H9 (cell line): ENCODE measurements around the gene TRIM24. TPM values are rescaled to one million over a fixed set of nuclear protein-coding genes. Genes with fewer than 3 reads are reported as not detected.

Experiments
- DNase-seq: peaks from one replicate; pipeline ENCODE4 v3.0.0-alpha.2; 2017
- H2AFZ ChIP-seq: one replicate; pipeline ENCODE4 v1.6.1; 2013; ENCODE audit warnings: mild to moderate bottlenecking, low read length, control low read depth, moderate library complexity
- H2AK5ac ChIP-seq: 2 replicates; pipeline ENCODE4 v1.6.1; 2013; ENCODE audit warnings: low read length, control low read depth, mixed read lengths; ENCODE audit not compliant: insufficient read length
- H2BK120ac ChIP-seq: one replicate; pipeline ENCODE4 v1.6.1; 2013; ENCODE audit warnings: low read depth, mild to moderate bottlenecking, low read length, control low read depth, inconsistent platforms; ENCODE audit not compliant: poor library complexity, severe bottlenecking
- H2BK12ac ChIP-seq: 2 replicates; pipeline ENCODE4 v1.6.1; 2013; ENCODE audit warnings: low read length, control low read depth, mixed read lengths, low read depth; ENCODE audit not compliant: insufficient read length
- H2BK15ac ChIP-seq: 2 replicates; pipeline ENCODE4 v1.6.1; 2013; ENCODE audit warnings: low read depth, low read length, control low read depth
- H2BK20ac ChIP-seq: one replicate; pipeline ENCODE4 v1.6.1; 2013; ENCODE audit warnings: low read depth, mild to moderate bottlenecking, low read length, control low read depth, inconsistent platforms; ENCODE audit not compliant: poor library complexity, severe bottlenecking
- H2BK5ac ChIP-seq: 2 replicates; pipeline ENCODE4 v1.6.1; 2013; ENCODE audit warnings: low read length, control low read depth, mixed read lengths; ENCODE audit not compliant: insufficient read length
- H3K14ac ChIP-seq: 2 replicates; pipeline ENCODE4 v1.6.1; 2013; ENCODE audit warnings: low read length, control low read depth; ENCODE audit not compliant: insufficient read depth
- H3K18ac ChIP-seq: 2 replicates; pipeline ENCODE4 v1.6.1; 2013; ENCODE audit warnings: low read depth, mild to moderate bottlenecking, mixed read lengths, low read length, control low read depth; ENCODE audit not compliant: insufficient read length
- H3K23ac ChIP-seq: 2 replicates; pipeline ENCODE4 v1.6.1; 2013; ENCODE audit warnings: low read length, control low read depth, mixed read lengths, low read depth; ENCODE audit not compliant: insufficient read length
- H3K23me2 ChIP-seq: 2 replicates; pipeline ENCODE4 v1.6.1; 2013; ENCODE audit warnings: low read depth, mild to moderate bottlenecking, mixed read lengths, low read length, control low read depth; ENCODE audit not compliant: insufficient read length, poor library complexity, severe bottlenecking
- H3K27ac ChIP-seq: 2 replicates; pipeline ENCODE4 v1.5.1; 2013; ENCODE audit warnings: low read length, control low read depth, mixed read lengths, low read depth; ENCODE audit not compliant: insufficient read length
- H3K27me3 ChIP-seq: 2 replicates; pipeline ENCODE4 v1.6.1; 2013; ENCODE audit warnings: low read length, control low read depth, inconsistent platforms; ENCODE audit not compliant: insufficient read depth
- H3K4ac ChIP-seq: 2 replicates; pipeline ENCODE4 v1.6.1; 2013; ENCODE audit warnings: low read depth, mild to moderate bottlenecking, control low read depth, inconsistent platforms, low read length, moderate library complexity
- H3K4me1 ChIP-seq: 2 replicates; pipeline ENCODE4 v1.6.1; 2013; ENCODE audit warnings: low read length, control low read depth, inconsistent platforms; ENCODE audit not compliant: insufficient read depth
- H3K4me2 ChIP-seq: 2 replicates; pipeline ENCODE4 v1.6.1; 2013; ENCODE audit warnings: low read length, control low read depth, mixed read lengths; ENCODE audit not compliant: insufficient read length, insufficient read depth
- H3K56ac ChIP-seq: 2 replicates; pipeline ENCODE4 v1.6.1; 2013; ENCODE audit warnings: low read depth, mild to moderate bottlenecking, mixed read lengths, low read length, control low read depth; ENCODE audit not compliant: insufficient read length
- H3K79me1 ChIP-seq: 2 replicates; pipeline ENCODE4 v1.6.1; 2013; ENCODE audit warnings: low read depth, mild to moderate bottlenecking, moderate library complexity, low read length, control low read depth, inconsistent platforms; ENCODE audit not compliant: insufficient read depth, poor library complexity, severe bottlenecking
- H3K79me2 ChIP-seq: 2 replicates; pipeline ENCODE4 v1.6.1; 2013; ENCODE audit warnings: low read length, control low read depth, inconsistent platforms; ENCODE audit not compliant: insufficient read depth
- H3K9ac ChIP-seq: 2 replicates; pipeline ENCODE4 v1.6.1; 2013; ENCODE audit warnings: low read length, control low read depth, mixed read lengths; ENCODE audit not compliant: insufficient read length; ENCODE audit errors: extremely low read depth
- H3K9me3 ChIP-seq: one replicate; pipeline ENCODE4 v1.6.1; 2013; ENCODE audit warnings: low read depth, low read length, inconsistent platforms; ENCODE audit not compliant: control insufficient read depth
- H3T11ph ChIP-seq: one replicate; pipeline ENCODE4 v1.6.1; 2013; ENCODE audit warnings: mild to moderate bottlenecking, low read length, control low read depth, inconsistent platforms
- H4K20me1 ChIP-seq: one replicate; pipeline ENCODE4 v1.6.1; 2013; ENCODE audit not compliant: control insufficient read depth, insufficient read length, insufficient read depth
- H4K5ac ChIP-seq: 2 replicates; pipeline ENCODE4 v1.6.1; 2013; ENCODE audit warnings: low read depth, mild to moderate bottlenecking, mixed read lengths, low read length, control low read depth; ENCODE audit not compliant: insufficient read length
- H4K8ac ChIP-seq: replicated peaks from 2 replicates; pipeline ENCODE4 v1.6.1; 2013; ENCODE audit warnings: low read length, control low read depth, mixed read lengths, low read depth; ENCODE audit not compliant: insufficient read length
- H4K91ac ChIP-seq: 2 replicates; pipeline ENCODE4 v1.6.1; 2013; ENCODE audit warnings: low read depth, mild to moderate bottlenecking, moderate library complexity, mixed read lengths, low read length, control low read depth; ENCODE audit not compliant: insufficient read length
- H3K27ac Mint-ChIP-seq, 3 experiments: 2 replicates in 2 of 3; 3 replicates in 1 of 3; pipeline ENCODE4 v1.8.0; 2020 to 2021; ENCODE audit warnings: mixed read lengths in 3 of 3, mild to moderate bottlenecking in 1 of 3, moderate library complexity in 1 of 3
- H3K27me3 Mint-ChIP-seq: 2 replicates; pipeline ENCODE4 v1.8.0; 2021; ENCODE audit warnings: low read depth, mild to moderate bottlenecking, moderate library complexity, mixed read lengths
- H3K36me3 Mint-ChIP-seq, 3 experiments: 2 replicates in 2 of 3; 3 replicates in 1 of 3; pipeline ENCODE4 v1.8.0; 2020 to 2021; ENCODE audit warnings: low read depth in 3 of 3, mixed read lengths in 3 of 3; ENCODE audit not compliant: insufficient read depth in 1 of 3
- H3K4me1 Mint-ChIP-seq, 2 experiments: 2 replicates each; pipeline ENCODE4 v1.8.0; 2020; ENCODE audit warnings: mixed read lengths in 2 of 2
- H3K4me3 Mint-ChIP-seq, 2 experiments: 2 replicates in 1 of 2; 3 replicates in 1 of 2; pipeline ENCODE4 v1.8.0; 2020 to 2021; ENCODE audit warnings: mild to moderate bottlenecking in 2 of 2, mixed read lengths in 2 of 2, moderate library complexity in 1 of 2
- H3K9me3 Mint-ChIP-seq, 2 experiments: 2 replicates in 1 of 2; 3 replicates in 1 of 2; pipeline ENCODE4 v1.8.0; 2020; ENCODE audit warnings: mild to moderate bottlenecking in 2 of 2, mixed read lengths in 2 of 2, moderate library complexity in 1 of 2
- CTCF ChIP-seq: fragments of 200-600 bp; sonication (generic); conservative IDR thresholded peaks from 3 replicates; pipeline ENCODE4 v1.8.0; 2021; ENCODE audit warnings: antibody characterized with exemption, mild to moderate bottlenecking
- WGBS: extraction: QIAGEN DNeasy Blood & Tissue Kit; methylation state at CpG from one replicate; pipeline ENCODE4 v1.1.7; 2013; ENCODE audit warnings: missing lambda C conversion rate, low lambda C conversion rate, mixed read lengths; ENCODE audit not compliant: insufficient read length; ENCODE audit errors: extremely low coverage; 5-methylcytosine and 5-hydroxymethylcytosine counted together
- total RNA-seq: library from RNA; stranded (reverse); gene quantifications from 2 replicates; pipeline ENCODE4 v1.2.1, GENCODE V29; 2021

Gene TRIM24
- total RNA-seq, 1 experiment from 2014 or later, result 260 TPM

DNA sequence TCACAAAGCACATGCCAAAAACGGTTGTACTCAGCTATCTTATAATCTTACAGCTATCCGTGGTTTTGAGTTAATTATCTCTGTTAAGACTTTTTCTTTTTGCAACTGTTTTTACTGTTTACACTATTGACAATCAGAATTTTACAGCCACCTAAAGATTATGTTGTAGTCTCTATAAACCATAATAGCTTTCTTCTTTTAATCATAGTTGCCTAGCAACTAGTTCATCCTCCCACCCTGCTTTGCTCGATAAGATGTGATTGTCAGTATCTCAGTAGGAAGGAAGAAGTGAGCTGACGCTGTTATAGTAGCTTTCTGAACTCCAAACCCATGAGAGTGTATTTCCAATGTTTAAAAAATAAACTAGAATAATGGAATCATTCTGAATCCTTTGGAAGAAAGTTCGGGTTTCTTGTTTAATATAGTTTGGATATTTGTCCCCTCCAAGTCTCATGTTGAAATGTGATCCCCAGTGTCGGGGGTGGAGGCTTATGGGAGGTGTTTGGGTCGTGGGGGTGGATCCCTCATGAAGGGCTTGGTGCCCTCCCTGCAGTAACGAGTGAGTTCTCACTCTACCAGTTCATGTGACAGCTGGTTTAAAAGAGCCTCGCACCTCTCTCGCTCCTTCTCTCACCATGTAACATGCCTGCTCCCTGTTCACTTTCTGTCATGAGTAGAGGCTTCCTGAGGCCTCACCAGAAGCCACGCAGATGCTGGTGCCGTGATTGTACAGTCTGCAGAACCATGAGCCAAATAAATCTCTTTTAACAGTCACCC is 173.0 kb downstream of the TRIM24 start:
- no peaks in the 10 kb centered on the region for H3K9me3 Mint-ChIP-seq
- Histone ChIP-seq H2BK5ac (no peak overlapping the region), H4K8ac (no peak overlapping the region), H3K18ac (no peak overlapping the region), H2AK5ac (no peak overlapping the region), H3K23ac (no peak overlapping the region), H3K79me1 (no peaks in the 10 kb centered on the region), H4K91ac (no peak overlapping the region), H3K9me3 (no peaks in the 10 kb centered on the region), H2AFZ (no peak overlapping the region), H2BK15ac (no peak overlapping the region), H3K4me1 (no peaks in the 10 kb centered on the region; the same call in 1 of the 2 replicates), H3K27ac (no peak overlapping the region), H2BK120ac (no peak overlapping the region), H3K4me2 (no peak overlapping the region), H2BK12ac (no peak overlapping the region), H4K5ac (no peak overlapping the region), H3K14ac (no peak overlapping the region), H2BK20ac (no peak overlapping the region), H3T11ph (no peak overlapping the region), H3K79me2 (no peaks in the 10 kb centered on the region), H3K4ac (no peak overlapping the region), H3K27me3 (no peaks in the 10 kb centered on the region), H3K9ac (no peak overlapping the region), H4K20me1 (no peaks in the 10 kb centered on the region), H3K23me2 (no peaks in the 10 kb centered on the region), H3K56ac (no peak overlapping the region)
- DNase-seq, result no peak
- H3K4me3 Mint-ChIP-seq, result no peak overlapping the region
- WGBS, result no CpG with 5 or more reads among the region's 12 CpGs
- TF ChIP-seq CTCF, result no peak
- H3K27me3 Mint-ChIP-seq, result no peaks in the 10 kb centered on the region
- peaks cover 6 to 11% of the 10 kb centered on the region in 2 experiments; a peak in 3 of 4 replicates for H3K4me1 Mint-ChIP-seq
- H3K36me3 Mint-ChIP-seq, result no peaks in the 10 kb centered on the region
- no peak overlapping the region; a peak in 1 of 7 replicates for H3K27ac Mint-ChIP-seq

Other genes with a start within 250 kb of the TRIM24 start
- 1.1 and 1.4 TPM in 2 replicates for gene SVOPL, start 241.1 kb downstream of the TRIM24 start, total RNA-seq